ENCODE measurements around the gene DHX30. TPM values are rescaled to one million over a fixed set of nuclear protein-coding genes. Genes with fewer than 3 reads are reported as not detected.

DHX30 gene
- total and polyA plus RNA-seq, 8 donors: 22.6 to 56.2 (median 43.9) TPM

GRCh38 chr3:47783673-47784072 lies 19.3 kb upstream of the DHX30 start:
- intact Hi-C loops (cut with DNase I; ENCODE audit: low total_unique reads): no loop called here
- Histone ChIP-seq H3K36me3 (no peaks in the 10 kb centered on the region), H3K4me3 (no peak overlapping the region), H3K4me1 (peaks cover 25 to 35% (median 32%) of the 10 kb centered on the region in 4 donors), H3K9me3 (no peaks in the 10 kb centered on the region), H3K27me3 (no peaks in the 10 kb centered on the region), H3K27ac (peak overlapping the region in 1 of 5 donors; percentile 97)
- no peak for DNase-seq
- TF ChIP-seq POLR2AphosphoS5 (IDR thresholded peaks at IDR 0.05): no peak

- Histone ChIP-seq H3K4me3 (no peak overlapping the region), H3K36me3 (no peaks in the 10 kb centered on the region), H3K27ac (no peak overlapping the region), H3K27me3 (no peaks in the 10 kb centered on the region), H3K9me3 (no peaks in the 10 kb centered on the region), H3K4me1 (peaks cover 0 to 7% (median 2%) of the 10 kb centered on the region in 4 donors)
- TF ChIP-seq POLR2AphosphoS5 (IDR thresholded peaks at IDR 0.05) (no peak), EP300 (IDR thresholded peaks at IDR 0.05) (no peak), POLR2A (IDR thresholded peaks at IDR 0.05) (no peak)
- TF ChIP-seq, protein P1, sequence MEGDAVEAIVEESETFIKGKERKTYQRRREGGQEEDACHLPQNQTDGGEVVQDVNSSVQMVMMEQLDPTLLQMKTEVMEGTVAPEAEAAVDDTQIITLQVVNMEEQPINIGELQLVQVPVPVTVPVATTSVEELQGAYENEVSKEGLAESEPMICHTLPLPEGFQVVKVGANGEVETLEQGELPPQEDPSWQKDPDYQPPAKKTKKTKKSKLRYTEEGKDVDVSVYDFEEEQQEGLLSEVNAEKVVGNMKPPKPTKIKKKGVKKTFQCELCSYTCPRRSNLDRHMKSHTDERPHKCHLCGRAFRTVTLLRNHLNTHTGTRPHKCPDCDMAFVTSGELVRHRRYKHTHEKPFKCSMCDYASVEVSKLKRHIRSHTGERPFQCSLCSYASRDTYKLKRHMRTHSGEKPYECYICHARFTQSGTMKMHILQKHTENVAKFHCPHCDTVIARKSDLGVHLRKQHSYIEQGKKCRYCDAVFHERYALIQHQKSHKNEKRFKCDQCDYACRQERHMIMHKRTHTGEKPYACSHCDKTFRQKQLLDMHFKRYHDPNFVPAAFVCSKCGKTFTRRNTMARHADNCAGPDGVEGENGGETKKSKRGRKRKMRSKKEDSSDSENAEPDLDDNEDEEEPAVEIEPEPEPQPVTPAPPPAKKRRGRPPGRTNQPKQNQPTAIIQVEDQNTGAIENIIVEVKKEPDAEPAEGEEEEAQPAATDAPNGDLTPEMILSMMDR (IDR thresholded peaks at IDR 0.05): no peak
- no peak for DNase-seq
- WGBS, 5 donors: 90 to 93% (median 92%) methylated on average over 16 of the region's 16 CpGs
- intact Hi-C loops (cut with DNase I; ENCODE audit: low total_unique reads): loop anchor here (5.0 kb wide), 1 partner anchor 269 kb away; no protein-coding TSS in a partner anchor
Measured at GRCh38 chr3:47791193-47791855, 11.6 kb upstream of the DHX30 start.

GRCh38 chr3:47792699-47793098 lies 10.2 kb upstream of the DHX30 start:
- 90 to 94% (median 93%) methylated on average over 2 of the region's 2 CpGs for WGBS, 5 donors
- Histone ChIP-seq H3K36me3 (no peaks in the 10 kb centered on the region), H3K4me3 (no peak overlapping the region), H3K27ac (no peak overlapping the region), H3K4me1 (peaks cover 0 to 7% (median 2%) of the 10 kb centered on the region in 4 donors), H3K27me3 (no peaks in the 10 kb centered on the region), H3K9me3 (no peaks in the 10 kb centered on the region)
- intact Hi-C loops (cut with DNase I; ENCODE audit: low total_unique reads): loop anchor here (5.0 kb wide), 1 partner anchor 270 kb away; no protein-coding TSS in a partner anchor
- TF ChIP-seq, protein P1 (IDR thresholded peaks at IDR 0.05): no peak
- TF ChIP-seq EP300 (IDR thresholded peaks at IDR 0.05) (no peak), POLR2AphosphoS5 (IDR thresholded peaks at IDR 0.05) (no peak), POLR2A (IDR thresholded peaks at IDR 0.05) (no peak)
- no peak for DNase-seq

- Histone ChIP-seq H3K27me3 (no peaks in the 10 kb centered on the region), H3K36me3 (no peaks in the 10 kb centered on the region), H3K27ac (no peak overlapping the region), H3K9me3 (no peaks in the 10 kb centered on the region), H3K4me1 (peaks cover 0 to under 1% (median 0%) of the 10 kb centered on the region in 4 donors), H3K4me3 (no peak overlapping the region)
- no peak for DNase-seq
- TF ChIP-seq EP300 (IDR thresholded peaks at IDR 0.05) (no peak), POLR2A (IDR thresholded peaks at IDR 0.05) (no peak), POLR2AphosphoS5 (IDR thresholded peaks at IDR 0.05) (no peak)
- TF ChIP-seq, protein P1 (IDR thresholded peaks at IDR 0.05): no peak
- WGBS, 5 donors: 67 to 85% (median 77%) methylated on average over 4 of the region's 4 CpGs
- intact Hi-C loops (cut with DNase I; ENCODE audit: low total_unique reads): loop anchor here (5.0 kb wide), 1 partner anchor 272 kb away; no protein-coding TSS in a partner anchor
Measured at GRCh38 chr3:47794544-47794943, 8.4 kb upstream of the DHX30 start.

DNA sequence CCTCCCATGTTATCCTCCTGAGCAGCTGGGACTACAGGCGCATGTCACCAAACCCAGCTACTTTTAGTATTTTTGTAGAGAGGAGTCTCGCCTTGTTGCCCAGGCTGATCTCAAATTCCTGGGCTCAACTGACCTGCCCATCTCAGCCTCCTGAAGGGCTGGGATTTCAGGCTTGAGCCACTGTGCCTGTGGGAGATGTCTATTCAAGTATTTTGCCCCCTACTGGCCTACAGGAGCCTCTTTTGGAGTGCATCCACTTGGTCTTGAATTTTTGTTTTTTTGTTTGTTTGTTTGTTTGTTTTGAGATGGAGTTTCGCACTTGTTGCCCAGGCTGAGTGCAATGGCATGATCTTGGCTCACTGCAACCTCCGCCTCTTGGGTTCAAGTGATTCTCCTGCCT lies 3.2 kb upstream of the DHX30 start:
- WGBS, 5 donors: 73 to 87% (median 85%) methylated on average over 4 of the region's 4 CpGs
- TF ChIP-seq POLR2A (IDR thresholded peaks at IDR 0.05) (no peak), POLR2AphosphoS5 (IDR thresholded peaks at IDR 0.05) (no peak)
- TF ChIP-seq, protein P1 (IDR thresholded peaks at IDR 0.05): peak in 1 of 7 experiments; percentile 12
- Histone ChIP-seq H3K9me3 (no peaks in the 10 kb centered on the region), H3K4me3 (no peak overlapping the region), H3K4me1 (peaks cover 14 to 24% (median 21%) of the 10 kb centered on the region in 4 donors), H3K27me3 (no peaks in the 10 kb centered on the region), H3K36me3 (no peaks in the 10 kb centered on the region), H3K27ac (no peak overlapping the region)
- intact Hi-C loops (cut with DNase I; ENCODE audit: low total_unique reads): no loop called here
- DNase-seq: no peak
